ENCODE data around the gene MYO5B.

DNA sequence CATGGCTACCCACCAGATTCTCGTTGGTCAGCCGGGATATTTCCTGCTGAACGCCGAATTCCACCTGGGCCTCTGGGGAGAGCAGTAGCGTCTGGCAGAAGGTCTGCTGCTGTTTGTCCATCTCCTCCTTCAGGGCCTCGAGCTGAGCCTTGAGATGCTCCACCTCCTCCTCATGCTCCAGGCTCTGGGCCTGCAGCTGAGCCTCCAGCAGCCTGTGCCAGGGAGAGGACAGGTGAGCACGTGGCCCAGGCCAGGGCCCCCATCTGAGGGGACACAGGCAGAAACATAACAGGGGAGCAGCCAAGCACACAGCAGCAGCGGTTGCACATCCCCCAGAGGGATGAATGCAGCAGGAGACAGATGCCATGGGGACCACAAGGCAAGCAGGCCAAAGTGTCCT is 341.5 kb downstream of the MYO5B start:
- TF ChIP-seq, protein P1, sequence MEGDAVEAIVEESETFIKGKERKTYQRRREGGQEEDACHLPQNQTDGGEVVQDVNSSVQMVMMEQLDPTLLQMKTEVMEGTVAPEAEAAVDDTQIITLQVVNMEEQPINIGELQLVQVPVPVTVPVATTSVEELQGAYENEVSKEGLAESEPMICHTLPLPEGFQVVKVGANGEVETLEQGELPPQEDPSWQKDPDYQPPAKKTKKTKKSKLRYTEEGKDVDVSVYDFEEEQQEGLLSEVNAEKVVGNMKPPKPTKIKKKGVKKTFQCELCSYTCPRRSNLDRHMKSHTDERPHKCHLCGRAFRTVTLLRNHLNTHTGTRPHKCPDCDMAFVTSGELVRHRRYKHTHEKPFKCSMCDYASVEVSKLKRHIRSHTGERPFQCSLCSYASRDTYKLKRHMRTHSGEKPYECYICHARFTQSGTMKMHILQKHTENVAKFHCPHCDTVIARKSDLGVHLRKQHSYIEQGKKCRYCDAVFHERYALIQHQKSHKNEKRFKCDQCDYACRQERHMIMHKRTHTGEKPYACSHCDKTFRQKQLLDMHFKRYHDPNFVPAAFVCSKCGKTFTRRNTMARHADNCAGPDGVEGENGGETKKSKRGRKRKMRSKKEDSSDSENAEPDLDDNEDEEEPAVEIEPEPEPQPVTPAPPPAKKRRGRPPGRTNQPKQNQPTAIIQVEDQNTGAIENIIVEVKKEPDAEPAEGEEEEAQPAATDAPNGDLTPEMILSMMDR (IDR thresholded peaks at IDR 0.05; ENCODE audit: insufficient read depth, low read length, poor library complexity, severe bottlenecking) = no peak
- TF ChIP-seq EZH2phosphoT487 (conservative IDR thresholded peaks at IDR 0.05; ENCODE audit: low read length) = no peak
